Parathyroid adenoma (tissue), 2 donors: ENCODE measurements around the gene C1QTNF8.

Experiments used
- H2AFZ ChIP-seq: fragments of 300-600 bp; sonication (generic); one replicate; pipeline ENCODE4 v1.7.0; 2017; ENCODE audit warnings: antibody characterized with exemption, mild to moderate bottlenecking
- H3K27ac ChIP-seq: fragments of 300-600 bp; sonication (generic); one replicate; pipeline ENCODE4 v1.7.0; 2017
- H3K27me3 ChIP-seq: fragments of 300-600 bp; sonication (generic); one replicate; pipeline ENCODE4 v1.7.0; 2017; ENCODE audit warnings: low read length; ENCODE audit not compliant: control insufficient read depth, insufficient read depth
- H3K36me3 ChIP-seq: fragments of 300-600 bp; sonication (generic); one replicate; pipeline ENCODE4 v1.7.0; 2017; ENCODE audit warnings: low read length; ENCODE audit not compliant: control insufficient read depth, insufficient read depth
- H3K4me1 ChIP-seq: fragments of 300-600 bp; sonication (generic); one replicate; pipeline ENCODE4 v1.7.0; 2017; ENCODE audit warnings: control low read depth
- H3K4me2 ChIP-seq: fragments of 300-600 bp; sonication (generic); one replicate; pipeline ENCODE4 v1.7.0; 2017; ENCODE audit warnings: low read length
- H3K4me3 ChIP-seq: fragments of 300-600 bp; sonication (generic); one replicate; pipeline ENCODE4 v1.7.0; 2017; ENCODE audit warnings: low read depth, low read length
- H3K79me2 ChIP-seq: fragments of 300-600 bp; sonication (generic); one replicate; pipeline ENCODE4 v1.7.0; 2017; ENCODE audit warnings: control low read depth
- H3K9ac ChIP-seq: fragments of 300-600 bp; sonication (generic); one replicate; pipeline ENCODE4 v1.7.0; 2017; ENCODE audit warnings: mild to moderate bottlenecking
- H3K9me3 ChIP-seq: fragments of 300-600 bp; sonication (generic); one replicate; pipeline ENCODE4 v1.7.0; 2017; ENCODE audit warnings: low read length; ENCODE audit not compliant: control insufficient read depth
- CTCF ChIP-seq: fragments of 300-600 bp; sonication (generic); IDR thresholded peaks from one replicate; pipeline ENCODE4 v1.7.0; 2017; ENCODE audit warnings: antibody characterized with exemption, mild to moderate bottlenecking
- donor health status: primary hyperparathyroidism.

The C1QTNF8 gene

GRCh38 chr16:1073566-1074378 lies 22.3 kb downstream of the C1QTNF8 start:
- Histone ChIP-seq H3K79me2 (no peaks in the 10 kb centered on the region), H3K4me3 (no peak overlapping the region), H3K27ac (no peak overlapping the region), H3K4me1 (no peaks in the 10 kb centered on the region), H3K27me3 (peaks cover 4% of the 10 kb centered on the region), H3K9me3 (no peaks in the 10 kb centered on the region), H3K9ac (no peak overlapping the region), H2AFZ (no peak overlapping the region), H3K4me2 (no peak overlapping the region), H3K36me3 (no peaks in the 10 kb centered on the region)
- no peak for TF ChIP-seq CTCF

GRCh38 chr16:1073262-1073558 lies 22.8 kb downstream of the C1QTNF8 start:
- no peak for TF ChIP-seq CTCF
- Histone ChIP-seq H3K27me3 (peaks cover 4% of the 10 kb centered on the region), H3K27ac (no peak overlapping the region), H2AFZ (no peak overlapping the region), H3K4me3 (no peak overlapping the region), H3K79me2 (no peaks in the 10 kb centered on the region), H3K36me3 (no peaks in the 10 kb centered on the region), H3K9ac (no peak overlapping the region), H3K9me3 (no peaks in the 10 kb centered on the region), H3K4me1 (no peaks in the 10 kb centered on the region), H3K4me2 (no peak overlapping the region)

GRCh38 chr16:1072526-1073261 lies 23.4 kb downstream of the C1QTNF8 start, which contains the start of gene SSTR5:
Gene SSTR5 (plus strand): TSS chr16:1072747. CDS start chr16:1078869, 6,122 bp downstream.
- no peak within 1 kb of the TSS for H3K4me2 ChIP-seq
- H3K9ac ChIP-seq, result no peak within 1 kb of the TSS
- no peaks in the 10 kb centered on the region for H3K4me1 ChIP-seq
- H3K36me3 ChIP-seq, result no peaks in the 10 kb centered on the region
- no peak for TF ChIP-seq CTCF
- H3K4me3 ChIP-seq, result no peak within 1 kb of the TSS
- H2AFZ ChIP-seq, result no peak within 1 kb of the TSS
- no peaks in the 10 kb centered on the region for H3K79me2 ChIP-seq
- H3K9me3 ChIP-seq, result no peaks in the 10 kb centered on the region
- H3K27me3 ChIP-seq, result peaks cover 4% of the 10 kb centered on the region
- H3K27ac ChIP-seq, result no peak within 1 kb of the TSS

GRCh38 chr16:1071561-1072225 lies 24.4 kb downstream of the C1QTNF8 start:
- no peak overlapping the region for H2AFZ ChIP-seq
- no peak overlapping the region for H3K9ac ChIP-seq
- no peak overlapping the region for H3K27ac ChIP-seq
- no peaks in the 10 kb centered on the region for H3K36me3 ChIP-seq
- no peak overlapping the region for H3K4me3 ChIP-seq
- H3K9me3 ChIP-seq, result no peaks in the 10 kb centered on the region
- no peaks in the 10 kb centered on the region for H3K4me1 ChIP-seq
- H3K79me2 ChIP-seq, result no peaks in the 10 kb centered on the region
- H3K4me2 ChIP-seq, result no peak overlapping the region
- TF ChIP-seq CTCF, result no peak
- peaks cover 4% of the 10 kb centered on the region for H3K27me3 ChIP-seq
